Astrocyte (in vitro differentiated cells and primary cell): Measurements from ENCODE around the gene HOOK1.

Source experiments
- EZH2 ChIP-seq: IDR thresholded peaks from 2 replicates; pipeline ENCODE4 v1.6.1; 2012; ENCODE audit warnings: mild to moderate bottlenecking, low read length, inconsistent platforms; ENCODE audit not compliant: insufficient read depth
- TF ChIP-seq, protein P1 (sequence below): IDR thresholded peaks from 2 replicates; pipeline ENCODE4 v1.5.1; 2011; ENCODE audit warnings: low read depth, mild to moderate bottlenecking, inconsistent platforms, low read length, moderate library complexity; ENCODE audit not compliant: insufficient read depth

DNA sequence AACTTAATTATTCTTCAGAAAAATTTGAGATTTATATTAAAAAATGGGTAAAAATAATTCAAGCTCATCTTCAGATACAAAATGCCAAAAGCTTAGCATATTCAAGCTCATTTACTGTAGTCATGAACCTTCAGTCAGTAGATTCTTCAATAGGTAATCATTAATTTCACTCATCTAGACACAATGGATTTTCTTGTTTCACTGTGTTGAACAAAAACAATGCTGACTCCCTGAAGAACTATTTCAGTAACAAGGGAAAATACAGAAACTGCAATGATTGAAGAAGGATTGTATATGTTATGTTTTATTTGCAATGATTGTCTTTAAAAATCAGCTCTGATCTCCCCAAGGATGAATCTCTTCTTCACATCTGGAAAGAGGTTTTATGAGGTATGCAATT is 9.2 kb upstream of the HOOK1 start:
- TF ChIP-seq, protein P1, sequence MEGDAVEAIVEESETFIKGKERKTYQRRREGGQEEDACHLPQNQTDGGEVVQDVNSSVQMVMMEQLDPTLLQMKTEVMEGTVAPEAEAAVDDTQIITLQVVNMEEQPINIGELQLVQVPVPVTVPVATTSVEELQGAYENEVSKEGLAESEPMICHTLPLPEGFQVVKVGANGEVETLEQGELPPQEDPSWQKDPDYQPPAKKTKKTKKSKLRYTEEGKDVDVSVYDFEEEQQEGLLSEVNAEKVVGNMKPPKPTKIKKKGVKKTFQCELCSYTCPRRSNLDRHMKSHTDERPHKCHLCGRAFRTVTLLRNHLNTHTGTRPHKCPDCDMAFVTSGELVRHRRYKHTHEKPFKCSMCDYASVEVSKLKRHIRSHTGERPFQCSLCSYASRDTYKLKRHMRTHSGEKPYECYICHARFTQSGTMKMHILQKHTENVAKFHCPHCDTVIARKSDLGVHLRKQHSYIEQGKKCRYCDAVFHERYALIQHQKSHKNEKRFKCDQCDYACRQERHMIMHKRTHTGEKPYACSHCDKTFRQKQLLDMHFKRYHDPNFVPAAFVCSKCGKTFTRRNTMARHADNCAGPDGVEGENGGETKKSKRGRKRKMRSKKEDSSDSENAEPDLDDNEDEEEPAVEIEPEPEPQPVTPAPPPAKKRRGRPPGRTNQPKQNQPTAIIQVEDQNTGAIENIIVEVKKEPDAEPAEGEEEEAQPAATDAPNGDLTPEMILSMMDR: no peak
- no peak for TF ChIP-seq EZH2
